ENCODE data around the gene UBASH3B.

- TF ChIP-seq CTCF (conservative IDR thresholded peaks at IDR 0.05) = no peak
- TF ChIP-seq EZH2 (IDR thresholded peaks at IDR 0.05; ENCODE audit: low read depth) = no peak
Observed at GRCh38 chr11:122812638-122813037, 157.1 kb downstream of the UBASH3B start.

All from PC-9 (cell line).